ENCODE data around the gene AVPR1B. TPM values are rescaled to one million over a fixed set of nuclear protein-coding genes. Genes with fewer than 3 reads are reported as not detected.

The AVPR1B gene
- total and polyA plus RNA-seq, 2 of the 13 experiments (the other 11 are each of a cell fraction or from before 2014, with no cell fraction given) = 0.05 TPM; not detected in 1

- TF ChIP-seq TBL1XR1 (IDR thresholded peaks at IDR 0.05; ENCODE audit: borderline replicate concordance, low read length, partially characterized antibody) = no peak
- TF ChIP-seq ZNF772 (CRISPR knock-in tag; IDR thresholded peaks at IDR 0.05) = no peak
- no peak for TF ChIP-seq NFKBIZ (CRISPR knock-in tag; IDR thresholded peaks at IDR 0.05)
- TF ChIP-seq TAF1 (CRISPR knock-in tag; IDR thresholded peaks at IDR 0.05) = no peak
- TF ChIP-seq ZNF83 (CRISPR knock-in tag; IDR thresholded peaks at IDR 0.05; ENCODE audit: borderline replicate concordance) = 0 out of 2 replicates have a peak, but pooled peaks have one; percentile 3
- no peak for TF ChIP-seq KDM2A (CRISPR knock-in tag; IDR thresholded peaks at IDR 0.05; ENCODE audit: borderline replicate concordance, low read depth)
- 0 out of 2 replicates have a peak, but pooled peaks have one; percentile 25 for TF ChIP-seq ZNF572 (CRISPR knock-in tag; IDR thresholded peaks at IDR 0.05)
- TF ChIP-seq ZFX (CRISPR knock-in tag; IDR thresholded peaks at IDR 0.05; ENCODE audit: low read depth) = peak; percentile 49; the same call in 1 of the 2 replicates
- TF ChIP-seq, protein P1, sequence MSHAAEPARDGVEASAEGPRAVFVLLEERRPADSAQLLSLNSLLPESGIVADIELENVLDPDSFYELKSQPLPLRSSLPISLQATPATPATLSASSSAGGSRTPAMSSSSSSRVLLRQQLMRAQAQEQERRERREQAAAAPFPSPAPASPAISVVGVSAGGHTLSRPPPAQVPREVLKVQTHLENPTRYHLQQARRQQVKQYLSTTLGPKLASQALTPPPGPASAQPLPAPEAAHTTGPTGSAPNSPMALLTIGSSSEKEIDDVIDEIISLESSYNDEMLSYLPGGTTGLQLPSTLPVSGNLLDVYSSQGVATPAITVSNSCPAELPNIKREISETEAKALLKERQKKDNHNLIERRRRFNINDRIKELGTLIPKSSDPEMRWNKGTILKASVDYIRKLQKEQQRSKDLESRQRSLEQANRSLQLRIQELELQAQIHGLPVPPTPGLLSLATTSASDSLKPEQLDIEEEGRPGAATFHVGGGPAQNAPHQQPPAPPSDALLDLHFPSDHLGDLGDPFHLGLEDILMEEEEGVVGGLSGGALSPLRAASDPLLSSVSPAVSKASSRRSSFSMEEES (CRISPR knock-in tag; IDR thresholded peaks at IDR 0.05) = no peak
- no peak for TF ChIP-seq ARNTL (CRISPR knock-in tag; IDR thresholded peaks at IDR 0.05)
- no peak for TF ChIP-seq ZNF629 (CRISPR knock-in tag; conservative IDR thresholded peaks at IDR 0.05)
- 0 out of 2 replicates have a peak, but pooled peaks have one; percentile 46 for TF ChIP-seq ERF (CRISPR knock-in tag; IDR thresholded peaks at IDR 0.05)
- TF ChIP-seq LCORL (IDR thresholded peaks at IDR 0.05) = no peak
- TF ChIP-seq LCORL (CRISPR knock-in tag; IDR thresholded peaks at IDR 0.05) = peak; percentile 86
- TF ChIP-seq, protein P2, sequence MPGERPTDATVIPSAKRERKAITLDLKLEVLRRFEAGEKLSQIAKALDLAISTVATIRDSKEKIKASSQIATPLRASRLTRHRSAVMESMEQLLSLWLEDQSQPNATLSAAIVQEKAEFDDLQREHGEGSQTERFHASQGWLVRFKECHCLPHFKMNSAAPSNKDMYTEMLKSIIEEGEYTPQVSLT (CRISPR knock-in tag; IDR thresholded peaks at IDR 0.05; ENCODE audit: borderline replicate concordance, low read depth) = no peak
- TF ChIP-seq, protein P3, sequence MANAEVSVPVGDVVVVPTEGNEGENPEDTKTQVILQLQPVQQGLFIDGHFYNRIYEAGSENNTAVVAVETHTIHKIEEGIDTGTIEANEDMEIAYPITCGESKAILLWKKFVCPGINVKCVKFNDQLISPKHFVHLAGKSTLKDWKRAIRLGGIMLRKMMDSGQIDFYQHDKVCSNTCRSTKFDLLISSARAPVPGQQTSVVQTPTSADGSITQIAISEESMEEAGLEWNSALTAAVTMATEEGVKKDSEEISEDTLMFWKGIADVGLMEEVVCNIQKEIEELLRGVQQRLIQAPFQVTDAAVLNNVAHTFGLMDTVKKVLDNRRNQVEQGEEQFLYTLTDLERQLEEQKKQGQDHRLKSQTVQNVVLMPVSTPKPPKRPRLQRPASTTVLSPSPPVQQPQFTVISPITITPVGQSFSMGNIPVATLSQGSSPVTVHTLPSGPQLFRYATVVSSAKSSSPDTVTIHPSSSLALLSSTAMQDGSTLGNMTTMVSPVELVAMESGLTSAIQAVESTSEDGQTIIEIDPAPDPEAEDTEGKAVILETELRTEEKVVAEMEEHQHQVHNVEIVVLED (CRISPR knock-in tag; IDR thresholded peaks at IDR 0.05; ENCODE audit: borderline replicate concordance) = peak; percentile 17; the same call in 1 of the 2 replicates
- peak; percentile 73 for TF ChIP-seq BHLHE40 (IDR thresholded peaks at IDR 0.05; ENCODE audit: low read length)
- peak; percentile 28 for TF ChIP-seq DBP (CRISPR knock-in tag; IDR thresholded peaks at IDR 0.05; ENCODE audit: not compliant biosample characterization)
- TF ChIP-seq SALL2 (CRISPR knock-in tag; IDR thresholded peaks at IDR 0.05) = no peak
- 0 out of 2 replicates have a peak, but pooled peaks have one; percentile 38 for TF ChIP-seq GATAD2A (CRISPR knock-in tag; IDR thresholded peaks at IDR 0.05)
- peak; percentile 47; the same call in 1 of the 2 replicates for TF ChIP-seq SAP130 (CRISPR knock-in tag; IDR thresholded peaks at IDR 0.05; ENCODE audit: low read depth)
- TF ChIP-seq POLR2AphosphoS5 (IDR thresholded peaks at IDR 0.05; ENCODE audit: low read depth, low read length) = peak; percentile 55; the same call in 1 of the 2 replicates
- TF ChIP-seq ZNF329 (CRISPR knock-in tag; IDR thresholded peaks at IDR 0.05; ENCODE audit: low read depth) = no peak
- TF ChIP-seq, protein P4, sequence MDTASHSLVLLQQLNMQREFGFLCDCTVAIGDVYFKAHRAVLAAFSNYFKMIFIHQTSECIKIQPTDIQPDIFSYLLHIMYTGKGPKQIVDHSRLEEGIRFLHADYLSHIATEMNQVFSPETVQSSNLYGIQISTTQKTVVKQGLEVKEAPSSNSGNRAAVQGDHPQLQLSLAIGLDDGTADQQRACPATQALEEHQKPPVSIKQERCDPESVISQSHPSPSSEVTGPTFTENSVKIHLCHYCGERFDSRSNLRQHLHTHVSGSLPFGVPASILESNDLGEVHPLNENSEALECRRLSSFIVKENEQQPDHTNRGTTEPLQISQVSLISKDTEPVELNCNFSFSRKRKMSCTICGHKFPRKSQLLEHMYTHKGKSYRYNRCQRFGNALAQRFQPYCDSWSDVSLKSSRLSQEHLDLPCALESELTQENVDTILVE (CRISPR knock-in tag; IDR thresholded peaks at IDR 0.05) = no peak
- no peak for TF ChIP-seq ZSCAN12 (CRISPR knock-in tag; IDR thresholded peaks at IDR 0.05)
Observed at GRCh38 chr1:206112600-206113301, 4.4 kb downstream of the AVPR1B start (continued).
